ENCODE results near the gene MYL10.

The MYL10 gene

DNA sequence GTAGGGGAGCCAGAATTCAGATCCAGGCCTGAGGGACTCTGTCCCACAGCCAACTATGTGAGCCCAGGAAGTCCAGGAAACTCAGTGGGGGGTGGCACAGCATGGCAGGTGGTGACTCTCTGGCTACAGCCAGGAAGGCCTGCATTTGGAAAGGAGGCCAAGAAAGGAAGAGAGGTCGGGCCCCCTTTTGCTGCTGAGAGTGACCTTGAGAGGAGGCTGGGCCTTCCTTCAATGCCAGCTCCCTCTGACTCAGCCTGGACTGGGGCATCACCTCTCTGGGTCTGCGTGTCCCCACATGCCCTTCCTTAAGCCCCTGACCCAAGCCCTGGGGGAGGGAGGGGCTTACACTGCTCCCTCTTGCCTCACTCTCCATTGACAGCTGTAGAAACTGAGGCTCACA lies 6.4 kb upstream of the MYL10 start:
- TF ChIP-seq CTCF (conservative IDR thresholded peaks at IDR 0.05): no peak

DNA sequence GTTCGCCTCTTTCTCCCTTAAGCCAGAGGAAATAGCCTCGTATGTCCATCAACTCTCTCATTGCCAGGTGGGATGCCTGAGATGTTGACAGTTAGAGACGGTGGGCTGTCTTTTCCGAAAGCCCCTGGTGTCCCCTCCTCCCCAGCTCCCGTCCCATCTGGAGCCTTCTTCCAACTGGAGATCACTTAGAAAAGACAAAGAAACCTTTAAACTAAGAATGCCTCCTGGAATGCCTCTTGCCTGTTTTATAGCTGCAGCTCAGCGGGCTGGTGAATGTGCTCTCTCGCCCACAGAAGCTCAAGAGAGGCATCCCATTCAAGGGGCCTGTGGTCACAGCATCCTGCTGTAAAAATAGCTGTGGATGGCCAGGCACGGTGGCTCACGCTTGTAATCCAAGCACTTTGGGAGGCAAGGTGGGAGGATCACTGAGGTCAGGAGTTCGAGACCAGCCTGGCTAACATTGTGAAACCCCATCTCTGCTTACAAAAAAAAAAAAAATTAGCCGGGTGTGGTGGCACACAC lies 5.2 kb upstream of the MYL10 start:
- no peak for TF ChIP-seq CTCF (conservative IDR thresholded peaks at IDR 0.05)
- no peak overlapping the region for H3K27ac ChIP-seq

More for the DNA sequence above, 6.4 kb upstream of the MYL10 start:
- H3K27ac ChIP-seq: no peak overlapping the region

DNA sequence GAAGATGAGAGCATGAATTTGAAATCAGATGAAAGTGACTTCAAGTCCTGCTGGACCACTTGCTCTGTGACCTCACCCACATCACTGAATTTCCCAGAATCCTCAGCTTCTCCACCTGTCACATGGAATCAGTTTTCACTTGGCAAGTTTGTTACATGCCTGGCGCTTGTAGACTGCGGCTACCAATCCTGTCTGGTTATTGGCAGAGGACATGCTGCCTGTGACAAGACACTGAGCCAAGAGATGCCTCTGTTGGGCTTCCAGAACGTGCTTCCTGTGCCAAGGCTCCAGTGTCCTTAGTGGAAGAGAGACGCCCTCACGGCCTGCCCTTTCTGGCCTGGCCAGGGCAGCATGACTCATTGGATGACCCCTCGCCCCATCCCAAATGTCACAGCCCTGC lies 4.4 kb upstream of the MYL10 start:
- H3K27ac ChIP-seq: no peak overlapping the region
- TF ChIP-seq CTCF (conservative IDR thresholded peaks at IDR 0.05): no peak

- H3K27ac ChIP-seq: no peak overlapping the region
Measured at GRCh38 chr7:101632641-101633040, 3.5 kb upstream of the MYL10 start.

DNA sequence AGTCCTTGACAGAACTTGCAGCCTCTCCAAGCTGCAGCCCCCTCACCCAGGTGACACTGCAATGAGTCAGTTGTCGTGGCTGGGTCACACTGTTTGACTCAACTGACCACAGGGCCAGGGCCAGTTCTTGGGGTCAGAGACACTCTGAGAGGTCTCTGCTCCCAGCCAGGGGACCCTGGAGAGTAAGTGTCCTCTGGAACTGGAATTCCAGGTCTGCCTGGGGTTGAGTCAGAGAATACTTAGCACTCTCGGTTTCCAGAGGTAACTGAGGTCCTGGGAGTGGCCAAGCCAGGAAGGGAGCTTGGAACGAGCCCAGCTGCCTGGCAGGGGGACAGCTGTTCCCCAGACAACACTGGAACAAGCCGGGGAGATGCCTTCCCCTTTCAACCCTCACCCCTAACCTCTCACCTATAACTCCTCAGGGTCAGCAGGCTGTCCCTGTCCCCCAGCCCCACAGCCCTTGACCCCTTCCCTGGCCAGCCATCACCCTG lies 2.2 kb upstream of the MYL10 start:
- no peak overlapping the region for H3K27ac ChIP-seq
- TF ChIP-seq CTCF (conservative IDR thresholded peaks at IDR 0.05): no peak

More at GRCh38 chr7:101632641-101633040, 3.5 kb upstream of the MYL10 start:
- TF ChIP-seq CTCF (conservative IDR thresholded peaks at IDR 0.05): no peak

DNA sequence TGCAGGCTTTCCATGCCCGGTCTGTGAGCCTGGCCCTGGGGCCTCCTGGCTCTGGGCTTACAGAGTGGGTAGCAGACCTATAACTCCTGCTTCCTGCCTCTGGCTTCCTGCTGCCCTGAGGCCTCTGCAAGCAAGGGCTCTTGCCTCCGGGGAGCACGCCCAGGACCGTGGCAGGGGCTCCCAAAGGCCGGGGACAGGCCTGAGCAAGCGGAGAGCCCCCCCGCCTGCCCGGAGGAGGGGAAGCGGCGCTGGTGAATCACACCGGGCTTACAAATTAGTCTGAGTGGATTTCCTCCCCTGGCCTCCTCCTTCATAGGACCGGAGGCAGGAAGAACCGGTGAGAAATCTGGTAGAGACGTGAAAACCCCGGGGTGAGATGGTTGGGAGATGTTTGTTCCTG lies 1.5 kb upstream of the MYL10 start:
- TF ChIP-seq CTCF (conservative IDR thresholded peaks at IDR 0.05): no peak
- H3K27ac ChIP-seq: no peak overlapping the region

- no peak overlapping the region for H3K27ac ChIP-seq
- TF ChIP-seq CTCF (conservative IDR thresholded peaks at IDR 0.05): no peak
Measured at GRCh38 chr7:101628522-101628921, 574 bp downstream of the MYL10 start.
